Fibroblast of lung (primary cell): ENCODE measurements around the gene CD69. TPM values are rescaled to one million over a fixed set of nuclear protein-coding genes. Genes with fewer than 3 reads are reported as not detected.

ENCODE experiments used
- DNase-seq, 2 donors: peaks; one replicate each; pipeline versions ENCODE4 v3.0.0 to v3.0.0-alpha.2; 2010; ENCODE audit warnings: low read depth in 2 of 2
- H2AFZ ChIP-seq: 2 replicates; pipeline ENCODE4 v1.5.1; 2012; ENCODE audit warnings: low read length, control low read depth, inconsistent platforms
- H3K27ac ChIP-seq: 2 replicates; pipeline ENCODE4 v1.5.1; 2011; ENCODE audit warnings: low read length, control low read depth; ENCODE audit not compliant: insufficient read depth
- H3K27me3 ChIP-seq: 2 replicates; pipeline ENCODE4 v1.5.1; 2011; ENCODE audit warnings: mild to moderate bottlenecking, low read length; ENCODE audit not compliant: control insufficient read depth, insufficient read depth
- H3K36me3 ChIP-seq: 2 replicates; pipeline ENCODE4 v1.5.1; 2011; ENCODE audit warnings: low read length; ENCODE audit not compliant: control insufficient read depth, insufficient read depth
- H3K4me1 ChIP-seq: 2 replicates; pipeline ENCODE4 v1.5.1; 2011; ENCODE audit warnings: low read length; ENCODE audit not compliant: control insufficient read depth, insufficient read depth; ENCODE audit errors: extremely low read depth
- H3K4me2 ChIP-seq: 2 replicates; pipeline ENCODE4 v1.5.1; 2011; ENCODE audit warnings: low read length, control low read depth; ENCODE audit not compliant: insufficient read depth; ENCODE audit errors: extremely low read depth
- H3K4me3 ChIP-seq, 4 experiments: fragments of 200-600 bp in 1 of 4; sonication (generic) in 1 of 4; replicated peaks in 1 of 4; 2 replicates each; pipeline ENCODE4 v1.5.1; 2011 to 2016; ENCODE audit warnings: low read length in 4 of 4, low read depth in 3 of 4, mild to moderate bottlenecking in 3 of 4, control low read depth in 2 of 4, inconsistent platforms in 1 of 4, mixed read lengths in 1 of 4; ENCODE audit not compliant: insufficient read depth in 1 of 4; ENCODE audit errors: control extremely low read depth in 1 of 4
- H3K79me2 ChIP-seq: 2 replicates; pipeline ENCODE4 v1.5.1; 2012; ENCODE audit warnings: mild to moderate bottlenecking, low read length, inconsistent platforms; ENCODE audit not compliant: control insufficient read depth, insufficient read depth
- H3K9ac ChIP-seq: 2 replicates; pipeline ENCODE4 v1.5.1; 2011; ENCODE audit warnings: mild to moderate bottlenecking, low read length, control low read depth; ENCODE audit not compliant: insufficient read depth
- H3K9me3 ChIP-seq: 2 replicates; pipeline ENCODE4 v1.5.1; 2012; ENCODE audit warnings: low read depth, low read length; ENCODE audit not compliant: control insufficient read depth, insufficient read depth
- H4K20me1 ChIP-seq: 2 replicates; pipeline ENCODE4 v1.5.1; 2011; ENCODE audit warnings: low read length; ENCODE audit not compliant: control insufficient read depth, insufficient read depth; ENCODE audit errors: extremely low read depth
- EZH2 ChIP-seq: IDR thresholded peaks from 2 replicates; pipeline ENCODE4 v1.5.1; 2012; ENCODE audit warnings: low read length, control low read depth, mild to moderate bottlenecking; ENCODE audit errors: missing control alignments
- polyA plus RNA-seq, 2 donors: library from polyadenylated mRNA; depleted of rRNA in 1 of 2; stranded (reverse) in 1 of 2; unstranded in 1 of 2; fragments of >200 nt; gene quantifications; 2 replicates each; pipeline ENCODE4 v1.2.1, GENCODE V29; 2011 to 2012; ENCODE audit warnings: missing spikeins in 1 of 2
- total RNA-seq: library from RNA; depleted of rRNA; stranded (reverse); fragments of >200 nt; gene quantifications from 2 replicates; pipeline ENCODE4 v1.2.1, GENCODE V29; 2014
- TF ChIP-seq, protein P1 (sequence below), 2 donors: IDR thresholded peaks in 1 of 2; conservative IDR thresholded peaks in 1 of 2; 1 replicate in 1 of 2; 2 replicates in 1 of 2; pipeline ENCODE4 v1.5.1; 2011 to 2012; ENCODE audit warnings: low read length in 2 of 2, control low read depth in 1 of 2, inconsistent platforms in 1 of 2, low read depth in 1 of 2, mild to moderate bottlenecking in 1 of 2

Gene CD69
- total and polyA plus RNA-seq, 2 donors (not counting 1 experiment from before 2014, with no cell fraction given): not detected

DNA sequence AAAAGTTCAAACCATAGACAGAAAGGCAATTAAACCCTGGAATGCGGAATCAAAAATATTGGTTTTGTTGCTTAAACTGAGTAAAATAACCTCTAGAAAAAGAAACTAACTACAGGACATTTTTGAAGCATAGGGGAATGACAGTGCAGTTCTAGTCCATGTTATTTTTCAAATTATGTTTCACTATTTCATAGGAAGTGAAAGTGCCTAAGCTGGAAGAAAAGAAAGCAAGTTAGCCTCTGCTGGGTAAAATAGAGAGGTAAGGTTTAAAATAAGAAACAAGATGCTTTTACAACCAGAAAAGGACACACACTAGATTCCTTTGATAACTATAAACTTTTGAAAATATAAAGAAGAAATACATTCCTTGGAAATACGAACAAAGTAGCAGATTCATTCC lies 28.9 kb downstream of the CD69 start:
- Histone ChIP-seq H3K9me3 (no peaks in the 10 kb centered on the region), H3K27ac (no peak overlapping the region), H3K9ac (no peak overlapping the region), H3K4me1 (no peaks in the 10 kb centered on the region), H3K79me2 (no peaks in the 10 kb centered on the region), H2AFZ (no peak overlapping the region), H3K27me3 (no peaks in the 10 kb centered on the region), H3K36me3 (no peaks in the 10 kb centered on the region), H3K4me2 (no peak overlapping the region), H3K4me3 (no peak overlapping the region), H4K20me1 (no peaks in the 10 kb centered on the region)
- TF ChIP-seq EZH2: no peak
- TF ChIP-seq, protein P1, sequence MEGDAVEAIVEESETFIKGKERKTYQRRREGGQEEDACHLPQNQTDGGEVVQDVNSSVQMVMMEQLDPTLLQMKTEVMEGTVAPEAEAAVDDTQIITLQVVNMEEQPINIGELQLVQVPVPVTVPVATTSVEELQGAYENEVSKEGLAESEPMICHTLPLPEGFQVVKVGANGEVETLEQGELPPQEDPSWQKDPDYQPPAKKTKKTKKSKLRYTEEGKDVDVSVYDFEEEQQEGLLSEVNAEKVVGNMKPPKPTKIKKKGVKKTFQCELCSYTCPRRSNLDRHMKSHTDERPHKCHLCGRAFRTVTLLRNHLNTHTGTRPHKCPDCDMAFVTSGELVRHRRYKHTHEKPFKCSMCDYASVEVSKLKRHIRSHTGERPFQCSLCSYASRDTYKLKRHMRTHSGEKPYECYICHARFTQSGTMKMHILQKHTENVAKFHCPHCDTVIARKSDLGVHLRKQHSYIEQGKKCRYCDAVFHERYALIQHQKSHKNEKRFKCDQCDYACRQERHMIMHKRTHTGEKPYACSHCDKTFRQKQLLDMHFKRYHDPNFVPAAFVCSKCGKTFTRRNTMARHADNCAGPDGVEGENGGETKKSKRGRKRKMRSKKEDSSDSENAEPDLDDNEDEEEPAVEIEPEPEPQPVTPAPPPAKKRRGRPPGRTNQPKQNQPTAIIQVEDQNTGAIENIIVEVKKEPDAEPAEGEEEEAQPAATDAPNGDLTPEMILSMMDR (conservative IDR thresholded peaks at IDR 0.05 in 1 of 2, IDR thresholded peaks at IDR 0.05 in 1 of 2; ENCODE audit: low read depth in 1 of 2, low read length in 2 of 2): no peak
- DNase-seq: no peak

DNA sequence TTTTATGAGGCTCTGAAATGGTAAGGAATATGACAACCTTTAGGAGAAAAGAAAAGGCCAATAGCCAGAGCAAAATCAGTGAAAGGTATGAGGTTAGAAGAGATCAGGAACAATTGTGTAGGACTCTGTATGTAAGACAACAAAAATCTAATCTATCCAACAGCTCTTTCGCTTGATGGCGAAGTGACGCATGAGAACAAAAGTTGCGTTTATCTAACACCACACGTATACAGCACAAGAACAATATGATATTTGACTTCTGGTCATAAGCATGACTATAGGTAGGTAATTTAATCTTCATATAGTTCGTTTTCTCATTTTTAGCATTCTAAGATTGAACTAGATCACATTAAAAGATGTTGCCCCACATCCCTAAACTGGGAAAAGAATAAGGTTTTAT lies 29.3 kb downstream of the CD69 start:
- Histone ChIP-seq H3K9me3 (no peaks in the 10 kb centered on the region), H3K79me2 (no peaks in the 10 kb centered on the region), H3K27me3 (no peaks in the 10 kb centered on the region), H3K9ac (no peak overlapping the region), H4K20me1 (no peaks in the 10 kb centered on the region), H3K4me1 (no peaks in the 10 kb centered on the region), H3K27ac (no peak overlapping the region), H2AFZ (no peak overlapping the region), H3K4me3 (no peak overlapping the region), H3K36me3 (no peaks in the 10 kb centered on the region), H3K4me2 (no peak overlapping the region)
- no peak for TF ChIP-seq EZH2
- TF ChIP-seq, protein P1 (conservative IDR thresholded peaks at IDR 0.05 in 1 of 2, IDR thresholded peaks at IDR 0.05 in 1 of 2; ENCODE audit: low read depth in 1 of 2, low read length in 2 of 2): no peak
- no peak for DNase-seq

DNA sequence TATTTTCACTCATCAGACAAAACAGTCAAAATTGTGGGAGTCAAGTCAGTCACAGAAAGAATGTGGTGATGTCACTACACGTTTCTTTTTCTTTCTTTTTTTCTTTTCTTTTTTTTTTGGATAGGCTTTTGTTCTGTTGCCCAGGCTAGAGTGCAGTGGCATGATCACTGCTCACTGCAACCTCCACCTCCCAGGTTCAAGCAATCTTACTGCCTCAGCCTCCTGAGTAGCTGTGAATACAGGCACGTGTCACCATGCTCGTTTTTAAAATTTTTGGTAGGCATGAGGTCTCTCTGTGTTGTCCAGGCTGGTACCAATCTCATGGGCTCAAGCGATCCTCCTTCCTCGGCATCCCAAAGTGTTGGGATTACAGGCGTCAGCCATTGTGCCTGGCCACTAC lies 30.1 kb downstream of the CD69 start:
- no peaks in the 10 kb centered on the region for H3K9me3 ChIP-seq
- TF ChIP-seq EZH2: no peak
- H3K27ac ChIP-seq: no peak overlapping the region
- H2AFZ ChIP-seq: no peak overlapping the region
- no peaks in the 10 kb centered on the region for H3K27me3 ChIP-seq
- H3K9ac ChIP-seq: no peak overlapping the region
- H3K4me1 ChIP-seq: no peaks in the 10 kb centered on the region
- H3K79me2 ChIP-seq: no peaks in the 10 kb centered on the region
- H4K20me1 ChIP-seq: no peaks in the 10 kb centered on the region
- no peaks in the 10 kb centered on the region for H3K36me3 ChIP-seq
- no peak overlapping the region for H3K4me3 ChIP-seq
- no peak for DNase-seq
- no peak overlapping the region for H3K4me2 ChIP-seq
